GM18867 (cell line): ENCODE data around the gene CCHCR1.

Experiments
- ATAC-seq: cut with Tn5 transposase; IDR thresholded peaks from one replicate; pipeline ENCODE4 v1.9.1; 2021; ENCODE audit warnings: mild to moderate bottlenecking, moderate library complexity; ENCODE audit not compliant: unreplicated experiment

CCHCR1 gene

DNA sequence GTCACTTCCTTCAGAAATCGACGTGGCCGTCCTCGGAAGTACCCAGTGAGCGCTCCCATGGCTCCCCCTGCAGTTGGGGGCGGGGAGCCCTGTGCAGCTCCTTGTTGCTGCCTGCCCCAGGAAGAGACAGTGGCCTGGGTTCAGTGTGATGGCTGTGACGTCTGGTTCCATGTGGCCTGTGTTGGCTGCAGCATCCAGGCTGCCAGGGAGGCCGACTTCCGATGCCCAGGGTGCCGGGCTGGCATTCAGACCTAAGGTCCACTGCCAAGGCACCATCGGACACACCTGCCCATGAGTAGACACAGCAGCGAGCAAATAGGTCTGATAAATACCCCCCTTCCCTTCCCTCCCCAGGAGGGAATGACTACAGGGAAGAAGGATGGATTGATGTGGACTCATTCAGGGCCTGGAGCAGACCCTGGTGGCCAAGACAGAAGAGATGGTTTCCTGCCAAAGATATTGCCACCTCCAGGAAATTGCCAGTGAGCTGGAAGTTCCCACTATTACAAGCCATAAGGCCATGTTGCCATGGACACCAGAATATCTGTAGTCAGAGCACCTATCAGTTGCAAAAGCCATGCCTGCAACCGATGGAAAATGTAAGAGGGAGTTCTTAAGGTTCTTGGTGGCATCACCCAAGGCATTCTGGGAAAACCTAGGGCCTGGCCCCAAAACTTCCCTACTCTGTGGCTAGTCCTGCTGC lies 5.0 kb upstream of the CCHCR1 start:
- no peak for ATAC-seq

DNA sequence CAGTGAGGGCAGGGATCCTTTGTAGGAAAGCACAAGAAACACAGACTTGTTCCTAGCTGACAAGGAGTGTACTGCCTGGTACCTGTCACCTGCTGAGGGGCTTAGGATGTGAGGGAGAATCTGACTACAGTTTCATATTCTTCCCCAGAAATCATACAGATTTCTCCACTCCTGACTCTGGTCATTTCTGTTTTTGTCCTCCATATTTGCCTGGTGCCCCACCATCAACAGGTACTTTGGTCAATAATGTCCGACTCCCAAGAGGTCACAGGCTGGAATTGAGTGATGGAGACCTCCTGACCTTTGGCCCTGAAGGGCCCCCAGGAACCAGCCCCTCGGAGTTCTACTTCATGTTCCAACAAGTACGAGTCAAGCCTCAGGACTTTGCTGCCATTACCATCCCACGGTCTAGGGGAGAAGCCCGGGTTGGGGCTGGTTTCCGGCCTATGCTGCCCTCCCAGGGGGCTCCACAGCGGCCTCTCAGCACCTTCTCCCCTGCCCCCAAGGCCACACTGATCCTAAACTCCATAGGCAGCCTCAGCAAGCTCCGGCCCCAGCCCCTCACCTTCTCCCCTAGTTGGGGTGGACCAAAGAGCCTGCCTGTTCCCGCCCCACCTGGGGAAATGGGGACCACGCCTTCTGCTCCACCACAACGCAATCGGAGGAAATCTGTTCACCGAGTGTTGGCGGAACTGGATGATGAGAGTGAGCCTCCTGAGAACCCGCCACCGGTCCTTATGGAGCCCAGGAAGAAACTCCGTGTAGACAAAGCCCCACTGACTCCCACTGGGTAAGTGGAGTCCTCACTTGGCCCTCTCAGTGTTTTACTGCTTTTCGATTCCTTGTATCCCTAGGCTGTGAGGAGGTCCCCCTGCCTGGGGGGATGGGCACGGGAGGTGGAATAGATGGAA lies 3.9 kb upstream of the CCHCR1 start:
- no peak for ATAC-seq

DNA sequence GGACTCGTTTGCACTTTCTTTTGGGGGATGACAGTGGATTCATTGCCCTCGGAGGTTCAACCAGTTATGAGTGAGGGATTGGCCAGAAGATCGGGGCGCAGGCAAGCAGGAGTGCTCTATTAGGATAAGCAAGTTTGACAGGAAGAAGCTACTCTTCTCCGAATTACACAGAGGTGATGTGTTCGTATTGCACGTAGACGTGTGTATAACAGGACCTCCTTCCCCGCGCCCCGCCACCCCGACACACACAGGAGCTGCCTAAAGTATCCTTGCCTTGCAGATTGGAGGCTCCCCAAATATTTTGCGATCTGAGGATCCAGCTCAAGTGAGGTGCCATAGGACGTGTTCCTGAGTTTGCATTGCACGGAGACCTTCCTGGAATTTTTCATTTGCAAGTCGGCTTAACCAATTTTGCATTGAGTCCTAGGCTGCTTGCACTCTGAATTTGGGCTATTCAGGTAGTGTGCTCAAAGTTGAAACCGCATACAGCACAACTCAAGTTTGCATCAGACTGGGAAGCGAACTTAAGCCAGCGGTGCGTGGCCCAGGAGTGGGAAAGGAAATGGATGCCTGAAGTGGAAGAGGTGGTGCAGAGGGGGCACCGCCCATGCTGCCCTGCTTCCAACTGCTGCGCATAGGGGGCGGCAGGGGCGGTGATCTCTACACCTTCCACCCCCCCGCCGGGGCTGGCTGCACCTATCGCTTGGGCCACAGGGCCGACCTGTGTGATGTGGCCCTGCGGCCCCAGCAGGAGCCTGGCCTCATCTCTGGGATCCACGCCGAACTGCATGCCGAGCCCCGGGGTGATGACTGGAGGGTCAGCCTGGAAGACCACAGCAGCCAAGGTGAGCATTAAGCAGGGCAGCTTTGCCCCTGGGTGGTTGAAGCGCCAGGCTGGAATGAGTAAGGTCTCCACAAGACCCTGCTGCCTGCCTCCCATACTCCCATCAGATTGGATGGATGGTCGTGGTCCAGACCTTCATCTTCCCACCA lies 1.6 kb upstream of the CCHCR1 start:
- no peak for ATAC-seq

DNA sequence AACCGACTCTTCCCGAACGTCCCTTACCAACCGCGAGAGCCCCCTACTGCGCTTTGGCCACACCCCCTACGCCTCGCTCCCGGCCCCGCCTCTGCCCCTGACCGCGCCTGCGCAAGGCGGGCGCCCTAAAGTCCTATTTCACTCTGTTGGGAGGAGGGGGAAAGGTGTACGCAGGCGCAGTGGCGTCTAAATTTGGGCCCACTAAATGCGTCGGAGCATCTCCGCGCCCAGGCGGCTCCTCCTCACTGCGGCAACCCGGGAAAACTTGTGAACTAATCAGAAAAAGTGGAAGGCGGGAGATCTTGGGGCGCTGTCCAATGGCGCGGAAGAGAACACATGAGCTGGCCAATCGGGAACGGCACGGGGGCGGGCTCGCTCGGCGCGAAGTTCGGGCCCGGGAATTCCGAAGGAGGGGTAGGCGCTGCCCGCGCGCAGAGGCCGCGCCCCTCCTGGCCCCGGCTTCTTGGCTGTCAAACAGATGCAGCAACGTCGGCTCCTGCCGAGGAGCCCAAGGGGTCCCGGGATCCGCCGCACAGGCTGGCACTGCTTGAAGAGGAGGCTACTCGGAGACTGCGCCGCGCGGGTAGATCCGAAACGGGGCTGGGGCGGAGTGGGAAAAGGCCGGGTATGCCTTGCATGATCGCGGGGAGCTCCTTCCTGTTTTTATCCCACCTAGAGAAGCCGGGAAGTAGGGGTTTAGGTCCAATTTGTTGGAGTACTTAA lies 699 bp upstream of the CCHCR1 start, which contains the start of gene TCF19:
Gene TCF19, plus strand, starts transcription at position 450 of the 723 bp plus-strand sequence. CDS start 881 bp downstream, outside the sequence.
- ATAC-seq, result peak; percentile 82

DNA sequence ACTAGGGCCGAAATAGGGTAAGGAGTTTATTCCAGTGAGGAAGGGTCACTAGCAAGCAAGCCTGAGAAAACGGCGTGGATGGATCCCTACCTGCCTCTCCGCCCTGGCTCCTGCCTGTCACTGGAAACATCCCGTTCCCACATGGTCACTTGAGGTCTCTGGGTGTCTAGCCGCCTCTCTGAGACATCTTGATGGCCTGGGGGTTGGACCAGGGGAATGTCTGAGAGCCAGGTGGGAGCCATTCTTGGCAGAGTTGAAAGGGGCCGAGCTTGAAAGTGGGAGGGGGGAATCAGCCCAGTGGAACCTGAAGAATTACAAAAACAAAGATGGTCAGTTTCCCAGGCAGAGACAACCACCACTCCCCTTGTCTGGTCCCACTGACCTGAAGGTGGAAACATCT lies 961 bp downstream of the CCHCR1 start:
- no peak for ATAC-seq

DNA sequence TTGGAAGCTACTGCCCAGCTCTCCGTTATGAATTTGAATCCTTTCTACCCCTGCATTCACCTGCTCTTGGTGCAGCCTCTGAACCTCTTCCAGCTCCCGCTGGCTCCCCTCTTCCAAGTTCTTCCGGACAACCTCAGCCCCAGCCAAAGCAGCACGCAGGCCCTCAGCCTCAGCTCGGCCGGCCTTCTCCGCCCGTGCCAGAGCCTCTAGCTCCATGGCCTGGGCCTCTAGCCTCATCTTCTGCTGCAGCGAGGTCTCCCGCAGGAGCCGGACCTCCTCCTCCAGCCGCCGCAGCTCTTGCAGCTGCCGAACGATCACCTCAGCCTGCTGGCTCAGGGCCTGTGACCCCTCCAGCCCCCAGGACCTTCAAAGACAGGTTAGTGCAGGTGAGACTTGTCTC lies 3.2 kb downstream of the CCHCR1 start:
- ATAC-seq, result no peak

DNA sequence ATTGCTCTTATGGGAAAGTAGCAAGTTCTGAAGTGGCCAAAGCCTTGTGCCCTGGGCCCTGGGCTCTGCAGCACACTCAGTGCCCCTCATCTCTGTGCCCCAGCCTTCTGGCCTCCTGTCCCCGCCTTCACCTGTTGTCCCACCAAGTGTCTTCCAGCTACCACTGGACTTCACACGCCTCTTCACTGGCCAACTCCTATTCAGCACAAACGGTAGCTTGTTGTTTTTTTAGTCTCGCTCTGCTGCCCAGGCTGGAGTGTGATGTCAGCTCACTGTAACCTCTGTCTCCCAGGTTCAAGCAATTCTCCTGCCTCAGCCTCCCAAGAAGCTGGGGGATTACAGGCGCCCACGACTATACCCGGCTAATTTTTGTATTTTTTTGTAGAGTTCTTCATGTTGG lies 4.8 kb downstream of the CCHCR1 start:
- no peak for ATAC-seq

DNA sequence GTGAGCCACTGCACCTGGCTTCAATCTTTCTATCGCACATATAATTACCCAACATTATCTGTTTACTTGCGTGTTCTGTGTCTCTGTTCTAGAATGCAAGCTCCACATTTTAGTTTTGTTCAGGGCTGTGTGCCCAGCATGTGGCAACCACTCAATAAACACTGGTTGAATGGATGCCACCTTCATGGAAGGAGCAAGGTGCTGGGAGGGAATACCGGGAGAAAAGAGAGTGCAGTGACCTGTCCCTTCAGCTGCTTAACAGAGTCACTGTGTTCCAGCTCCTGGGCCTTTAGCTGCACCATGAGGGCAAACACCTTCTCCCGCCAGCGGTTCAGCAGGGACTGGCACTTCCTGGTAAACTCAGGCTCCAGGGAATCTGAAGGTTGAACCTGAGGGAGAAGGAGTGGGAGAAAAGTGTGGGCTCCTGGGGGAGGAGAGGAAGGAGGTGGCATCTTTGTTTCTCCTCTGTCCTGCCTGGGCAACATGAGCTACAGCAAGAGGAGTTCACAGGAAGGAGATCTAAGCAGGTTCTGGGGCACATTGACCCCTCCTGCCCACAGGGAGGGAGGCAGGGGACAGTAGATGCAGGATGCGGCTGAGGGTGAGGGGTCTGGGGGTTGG lies 7.7 kb downstream of the CCHCR1 start:
- no peak for ATAC-seq

DNA sequence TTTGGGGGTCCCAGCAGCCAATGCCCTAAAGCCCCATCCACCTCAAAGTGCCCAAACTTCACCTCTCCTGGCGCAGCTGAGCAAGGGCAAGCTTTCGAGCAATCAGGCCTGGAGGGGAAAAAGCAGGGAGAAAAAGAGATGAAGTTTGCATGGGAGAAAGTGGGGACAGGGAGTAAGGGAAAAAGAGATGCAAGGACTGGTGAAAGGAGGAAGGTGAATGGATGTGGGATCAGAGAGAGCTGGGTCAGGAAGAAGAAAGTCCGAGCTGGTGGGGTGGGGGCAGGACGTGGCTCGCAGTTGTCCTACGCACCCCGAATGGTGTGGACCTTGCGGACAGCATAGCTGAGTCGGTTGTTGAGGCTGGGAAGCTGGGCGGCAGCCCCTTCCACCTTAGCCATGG lies 12.2 kb downstream of the CCHCR1 start:
- no peak for ATAC-seq

DNA sequence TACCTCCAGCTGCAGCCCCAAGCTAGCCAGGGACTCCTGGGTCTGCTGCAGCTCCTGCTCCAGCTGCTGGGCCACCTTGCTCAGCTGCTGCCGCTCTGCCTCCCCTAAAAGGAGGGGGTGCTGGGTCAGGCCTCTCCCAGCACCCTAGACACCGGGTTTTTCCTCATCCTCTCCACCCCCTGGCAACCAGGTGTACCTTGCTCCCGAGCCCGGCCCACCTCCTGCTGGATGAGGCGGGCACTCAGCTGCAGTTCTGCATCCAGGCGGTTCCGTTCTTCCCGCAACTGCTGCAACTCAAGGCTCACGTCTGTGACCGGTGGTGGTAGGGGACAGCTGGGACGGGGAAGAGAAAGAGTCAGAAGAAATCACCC lies 12.6 kb downstream of the CCHCR1 start:
- no peak for ATAC-seq

DNA sequence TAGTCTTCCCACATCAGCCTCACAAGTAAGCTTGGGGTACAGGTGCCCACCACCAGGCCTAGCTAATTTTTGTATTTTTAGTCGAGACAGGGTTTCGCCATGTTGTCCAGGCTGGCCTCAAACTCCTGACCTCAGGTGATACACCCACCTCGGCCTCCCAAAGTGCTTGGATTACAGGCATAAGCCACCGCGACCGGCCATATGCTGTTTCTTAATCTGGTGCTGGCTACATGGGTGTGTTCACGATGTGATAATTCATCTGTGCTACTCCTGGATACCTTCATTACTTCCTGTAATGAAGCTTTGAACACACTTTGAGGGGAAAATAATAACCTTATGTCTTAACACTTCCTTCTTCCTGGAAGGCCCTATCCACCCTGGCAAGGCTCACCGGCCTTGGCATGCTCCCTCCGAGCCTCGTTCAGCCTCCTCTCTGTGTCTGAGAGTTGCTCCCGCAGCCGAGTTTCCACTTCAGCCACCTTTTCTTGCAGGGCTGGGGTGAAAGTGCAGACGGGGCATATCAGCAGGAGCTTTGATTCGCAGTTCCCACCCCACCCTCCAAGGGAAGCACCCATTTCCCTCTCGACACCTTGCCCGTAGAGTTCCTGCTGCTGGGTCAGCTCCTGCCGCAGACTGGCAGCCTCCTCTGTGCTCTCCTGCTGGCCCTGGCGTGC lies 13.2 kb downstream of the CCHCR1 start:
- ATAC-seq, result no peak

DNA sequence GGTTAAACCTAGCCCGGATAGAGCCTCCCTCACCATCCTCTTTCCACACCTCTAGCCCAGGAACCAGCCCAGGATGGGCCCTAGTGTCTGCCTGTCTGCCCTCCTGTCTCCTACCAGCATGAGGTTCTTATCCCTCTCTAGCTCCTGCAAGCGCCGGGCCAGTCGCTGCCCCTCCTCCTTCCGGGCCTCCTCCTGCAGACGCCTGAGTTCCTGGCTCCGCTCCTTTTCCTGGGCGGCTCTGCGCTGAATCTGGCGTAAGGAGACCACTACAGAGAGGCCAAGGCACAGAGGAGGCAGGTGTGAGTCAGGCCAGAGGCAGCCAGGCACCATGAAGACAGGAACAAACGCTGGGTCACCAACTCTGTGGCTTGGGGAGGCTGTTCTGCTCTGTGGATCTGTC lies 14.5 kb downstream of the CCHCR1 start:
- ATAC-seq, result no peak

DNA sequence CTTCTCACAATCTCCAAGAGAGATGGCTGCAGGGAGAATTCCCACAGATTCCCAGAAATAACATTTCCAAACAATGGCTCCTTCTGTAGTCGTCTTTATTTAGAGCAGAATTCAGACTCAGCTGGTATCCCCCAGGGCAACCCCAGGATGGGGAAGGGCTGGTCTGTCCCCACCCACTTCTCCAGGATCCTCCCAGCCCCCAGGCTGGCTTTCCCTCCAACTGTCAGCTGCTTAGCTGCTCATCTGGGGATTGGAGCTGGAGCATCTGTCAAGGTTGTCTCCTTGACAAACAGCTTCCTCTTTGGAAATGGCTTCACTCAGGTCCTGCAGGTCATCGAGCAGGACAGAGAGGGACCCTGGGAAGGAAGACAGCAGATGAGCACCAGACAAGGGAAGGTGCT lies 15.2 kb downstream of the CCHCR1 start:
- no peak for ATAC-seq

DNA sequence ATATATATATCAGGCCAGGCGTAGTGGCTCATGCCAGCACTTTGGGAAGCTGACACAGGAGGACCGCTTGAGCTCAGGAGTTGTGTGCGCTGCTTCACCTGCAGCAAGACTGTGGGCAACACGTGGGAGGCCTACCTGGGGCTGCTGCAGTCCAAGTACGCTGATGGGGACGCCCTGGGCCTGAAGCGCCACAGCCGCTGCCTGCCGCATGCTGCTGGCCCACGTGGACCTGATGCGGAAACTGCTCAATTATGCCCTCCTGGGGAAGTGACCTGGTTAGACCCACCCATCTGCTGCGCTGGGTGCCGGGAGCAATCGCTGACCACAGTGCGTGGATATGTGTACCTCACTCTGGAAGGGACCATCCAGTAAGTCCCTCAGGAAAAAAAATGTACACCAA lies 17.0 kb downstream of the CCHCR1 start:
- no peak for ATAC-seq

DNA sequence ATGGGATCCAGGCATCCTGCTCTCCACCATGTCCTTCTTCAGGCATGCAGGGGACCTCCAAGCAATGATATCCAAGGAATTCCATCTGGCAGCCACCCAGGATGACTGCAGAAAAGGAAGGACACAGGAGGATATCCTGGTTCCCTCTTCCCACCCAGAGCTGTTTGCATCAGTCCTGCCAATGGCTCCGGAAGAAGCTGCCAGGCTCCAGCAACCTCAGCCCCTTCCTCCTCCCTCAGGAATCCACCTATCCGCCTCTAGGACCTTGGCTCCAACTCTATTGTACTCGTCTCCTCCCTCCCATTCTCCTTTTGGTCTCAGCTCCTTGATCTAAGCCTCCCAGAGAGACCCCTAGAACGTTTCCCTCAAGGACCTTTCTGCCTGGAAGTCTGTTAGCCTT lies 18.0 kb downstream of the CCHCR1 start:
- ATAC-seq, result no peak

DNA sequence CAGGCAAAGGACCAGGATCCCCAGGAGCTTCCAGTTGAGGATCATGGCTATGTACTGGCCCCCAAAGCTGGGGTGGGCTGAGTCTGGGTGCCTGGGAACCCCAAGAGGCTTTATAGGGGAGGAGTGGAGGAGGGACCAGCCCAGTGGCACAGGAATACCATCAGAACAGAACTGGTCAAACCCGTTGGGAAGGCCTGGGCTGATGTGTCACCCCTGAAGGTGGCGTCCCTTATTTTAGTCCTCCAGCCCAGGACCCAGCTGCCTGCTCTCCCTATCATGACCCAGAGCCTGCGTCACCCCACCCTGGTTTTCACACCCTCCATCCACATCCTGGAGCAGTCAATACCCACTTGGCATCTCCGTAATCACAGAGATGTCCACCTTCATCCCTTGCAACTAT lies 18.6 kb downstream of the CCHCR1 start, which contains the start of gene PSORS1C2:
Gene PSORS1C2, minus strand, starts transcription at position 85 of the 400 bp plus-strand sequence. Its CDS starts 40 bp downstream, at position 45.
- no peak for ATAC-seq

DNA sequence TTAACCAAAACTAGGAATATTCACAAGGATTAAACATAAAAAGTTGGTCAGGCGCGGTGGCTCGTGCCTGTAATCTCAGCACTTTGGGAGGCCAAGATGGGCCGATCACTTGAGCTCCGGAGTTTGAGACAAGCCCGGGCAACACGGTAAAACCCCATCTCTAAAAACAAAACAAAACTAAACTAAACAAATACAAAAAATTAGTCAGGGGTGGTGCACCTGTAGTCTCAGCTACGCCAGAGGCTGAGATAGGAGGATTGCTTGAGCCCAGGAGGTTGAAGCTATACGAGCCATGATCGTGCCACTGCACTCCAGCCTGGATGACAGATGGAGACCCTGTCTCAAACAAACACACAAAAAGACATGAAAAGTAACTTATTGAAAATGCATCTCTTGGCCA lies 21.9 kb downstream of the CCHCR1 start:
- no peak for ATAC-seq

DNA sequence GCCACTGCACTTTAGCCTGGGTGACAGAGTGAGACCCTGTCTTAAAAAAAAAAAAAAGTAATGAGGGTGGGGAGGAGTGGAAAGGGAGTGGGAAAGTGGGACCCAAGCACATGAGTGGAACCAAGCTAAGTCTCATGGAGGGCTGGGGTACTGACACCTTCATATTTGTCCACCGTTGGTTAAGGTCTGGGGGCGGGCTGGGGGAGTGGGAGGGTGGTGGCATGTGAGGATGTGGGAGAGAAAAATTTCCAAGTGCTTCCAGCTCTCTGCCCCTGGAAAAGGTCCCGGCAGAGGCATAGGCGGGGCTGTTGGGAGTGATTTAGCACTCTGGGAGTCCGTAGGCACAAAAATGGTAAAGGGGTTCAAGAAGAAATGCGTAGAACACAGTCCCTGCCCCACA lies 24.8 kb downstream of the CCHCR1 start:
- ATAC-seq, result no peak

DNA sequence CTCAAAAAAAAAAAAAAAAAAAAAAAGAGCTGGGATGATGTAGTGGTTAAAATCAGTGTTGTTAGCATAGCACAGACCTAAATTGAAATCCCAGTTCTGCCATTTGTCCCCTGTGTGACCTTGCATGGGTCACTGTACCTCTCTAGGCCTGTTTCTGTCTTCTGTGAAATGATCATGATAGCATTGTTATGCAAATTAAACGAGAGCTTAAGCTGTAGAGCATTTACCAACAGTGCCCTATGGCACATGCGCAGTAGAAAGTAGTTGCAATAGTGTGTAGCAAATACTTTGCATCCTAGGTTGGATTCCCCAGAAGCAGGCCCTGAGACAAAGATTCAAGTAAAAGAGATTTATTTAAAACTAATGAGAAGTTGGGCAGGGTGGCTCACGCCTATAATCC lies 26.0 kb downstream of the CCHCR1 start:
- no peak for ATAC-seq
